ENCODE results near the gene INPP4B.

The INPP4B gene

DNA sequence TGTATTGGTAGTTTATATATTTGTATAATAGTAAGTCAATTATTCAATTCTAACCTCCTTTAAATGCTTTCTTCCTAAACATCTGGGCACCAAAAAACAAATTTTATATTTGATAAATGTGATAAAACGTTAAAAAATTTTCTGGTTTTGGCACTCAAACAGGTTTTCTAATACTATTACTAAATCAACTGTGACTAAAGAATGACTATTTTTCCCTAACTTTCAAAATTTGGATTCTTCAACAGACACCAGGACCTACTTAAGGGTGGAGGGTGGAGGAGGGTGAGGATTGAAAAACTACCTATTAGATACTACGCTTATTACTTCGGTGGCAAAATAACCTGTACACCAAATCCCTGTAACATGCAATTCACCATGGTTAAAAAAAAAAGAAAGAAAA is 654.2 kb downstream of the INPP4B start:
- Histone ChIP-seq H3K9me3 (ENCODE audit: low read length) (no peaks in the 10 kb centered on the region), H3K27me3 (ENCODE audit: control insufficient read depth in 1 of 2, insufficient read depth in 2 of 2, low read length in 2 of 2) (no peaks in the 10 kb centered on the region), H3K27ac (ENCODE audit: low read depth, low read length) (no peak overlapping the region), H3K9ac (ENCODE audit: low read length) (no peak overlapping the region), H3K36me3 (ENCODE audit: insufficient read depth, low read length) (no peaks in the 10 kb centered on the region), H3K4me1 (ENCODE audit: insufficient read depth, low read length) (no peaks in the 10 kb centered on the region), H3K4me3 (ENCODE audit: low read depth in 1 of 2, low read length in 2 of 2) (no peak overlapping the region)

DNA sequence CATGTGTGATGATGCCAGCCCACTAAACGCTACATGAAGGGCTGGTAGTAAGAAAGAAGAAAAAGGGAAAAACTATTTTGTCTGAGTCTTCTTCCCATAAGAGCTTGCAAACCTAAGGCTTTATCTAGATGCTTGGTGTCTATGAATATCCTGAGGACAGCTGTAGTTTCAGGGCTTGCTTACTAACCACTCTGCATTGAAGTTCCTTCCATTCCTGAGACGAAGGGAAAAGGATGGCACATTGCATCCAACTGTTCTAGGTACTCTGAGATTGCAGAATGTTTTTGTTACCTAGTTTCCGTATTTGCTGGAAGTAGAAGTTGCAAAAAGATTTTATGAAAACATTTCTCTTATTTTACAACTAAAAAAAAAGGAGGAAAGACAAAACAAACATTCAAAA is 665.1 kb downstream of the INPP4B start:
- Histone ChIP-seq H3K36me3 (ENCODE audit: insufficient read depth, low read length) (no peaks in the 10 kb centered on the region), H3K27ac (ENCODE audit: low read depth, low read length) (no peak overlapping the region), H3K27me3 (ENCODE audit: control insufficient read depth in 1 of 2, insufficient read depth in 2 of 2, low read length in 2 of 2) (no peaks in the 10 kb centered on the region), H3K9me3 (ENCODE audit: low read length) (no peaks in the 10 kb centered on the region), H3K9ac (ENCODE audit: low read length) (no peak overlapping the region), H3K4me1 (ENCODE audit: insufficient read depth, low read length) (no peaks in the 10 kb centered on the region), H3K4me3 (ENCODE audit: low read depth in 1 of 2, low read length in 2 of 2) (no peak overlapping the region)

GRCh38 chr4:142169216-142169615 is 676.9 kb downstream of the INPP4B start:
- H3K27me3 ChIP-seq (ENCODE audit: control insufficient read depth in 1 of 2, insufficient read depth in 2 of 2, low read length in 2 of 2): no peaks in the 10 kb centered on the region
- H3K27ac ChIP-seq (ENCODE audit: low read depth, low read length): no peak overlapping the region
- H3K9me3 ChIP-seq (ENCODE audit: low read length): no peaks in the 10 kb centered on the region
- H3K36me3 ChIP-seq (ENCODE audit: insufficient read depth, low read length): no peaks in the 10 kb centered on the region
- H3K9ac ChIP-seq (ENCODE audit: low read length): no peak overlapping the region
- H3K4me3 ChIP-seq (ENCODE audit: low read depth in 1 of 2, low read length in 2 of 2): no peak overlapping the region
- no peaks in the 10 kb centered on the region for H3K4me1 ChIP-seq (ENCODE audit: insufficient read depth, low read length)

GRCh38 chr4:142168181-142168580 is 677.9 kb downstream of the INPP4B start:
- H3K27ac ChIP-seq (ENCODE audit: low read depth, low read length): no peak overlapping the region
- no peak overlapping the region for H3K4me3 ChIP-seq (ENCODE audit: low read depth in 1 of 2, low read length in 2 of 2)
- H3K9ac ChIP-seq (ENCODE audit: low read length): no peak overlapping the region
- no peaks in the 10 kb centered on the region for H3K27me3 ChIP-seq (ENCODE audit: control insufficient read depth in 1 of 2, insufficient read depth in 2 of 2, low read length in 2 of 2)
- H3K9me3 ChIP-seq (ENCODE audit: low read length): no peaks in the 10 kb centered on the region
- H3K4me1 ChIP-seq (ENCODE audit: insufficient read depth, low read length): no peaks in the 10 kb centered on the region
- no peaks in the 10 kb centered on the region for H3K36me3 ChIP-seq (ENCODE audit: insufficient read depth, low read length)

DNA sequence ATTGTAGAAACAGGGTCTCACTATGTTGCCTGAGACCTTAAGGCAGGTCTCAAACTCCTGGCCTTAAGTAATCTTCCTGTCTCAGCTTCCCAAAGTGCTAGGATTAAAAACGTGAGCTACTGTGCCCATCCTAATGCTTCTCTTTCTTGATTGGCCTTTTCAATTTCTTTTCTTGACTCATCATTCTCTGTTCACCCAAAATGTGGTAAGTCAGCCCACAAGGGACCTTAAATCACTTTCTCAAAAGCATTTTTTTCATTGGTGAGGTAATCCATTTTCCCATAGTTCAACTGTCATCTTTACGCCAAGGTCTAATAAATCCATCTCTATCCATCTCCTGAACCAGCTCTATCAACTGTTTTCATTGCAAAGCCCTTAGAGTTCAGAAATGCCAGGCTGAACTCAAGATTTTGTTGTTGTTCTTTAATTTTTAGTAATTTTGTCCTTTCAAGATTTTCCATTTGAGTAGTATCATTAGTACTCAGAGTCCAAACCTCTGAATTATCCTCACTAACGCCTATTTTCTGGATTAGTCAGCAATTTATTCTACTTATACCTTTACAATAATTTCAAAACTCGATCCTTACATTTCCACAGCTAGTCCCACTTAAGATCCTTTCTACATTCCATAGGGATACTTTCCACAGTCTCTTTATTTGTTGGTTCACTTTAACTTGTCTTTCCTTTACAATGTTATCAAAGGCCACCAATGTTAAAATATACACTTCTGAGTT is 681.2 kb downstream of the INPP4B start:
- Histone ChIP-seq H3K4me1 (ENCODE audit: insufficient read depth, low read length) (no peaks in the 10 kb centered on the region), H3K36me3 (ENCODE audit: insufficient read depth, low read length) (no peaks in the 10 kb centered on the region), H3K27me3 (ENCODE audit: control insufficient read depth in 1 of 2, insufficient read depth in 2 of 2, low read length in 2 of 2) (no peaks in the 10 kb centered on the region), H3K27ac (ENCODE audit: low read depth, low read length) (no peak overlapping the region), H3K4me3 (ENCODE audit: low read depth in 1 of 2, low read length in 2 of 2) (no peak overlapping the region), H3K9ac (ENCODE audit: low read length) (no peak overlapping the region), H3K9me3 (ENCODE audit: low read length) (no peaks in the 10 kb centered on the region)

GRCh38 chr4:142161086-142161485 is 685.0 kb downstream of the INPP4B start:
- H3K27ac ChIP-seq (ENCODE audit: low read depth, low read length): no peak overlapping the region
- no peaks in the 10 kb centered on the region for H3K9me3 ChIP-seq (ENCODE audit: low read length)

DNA sequence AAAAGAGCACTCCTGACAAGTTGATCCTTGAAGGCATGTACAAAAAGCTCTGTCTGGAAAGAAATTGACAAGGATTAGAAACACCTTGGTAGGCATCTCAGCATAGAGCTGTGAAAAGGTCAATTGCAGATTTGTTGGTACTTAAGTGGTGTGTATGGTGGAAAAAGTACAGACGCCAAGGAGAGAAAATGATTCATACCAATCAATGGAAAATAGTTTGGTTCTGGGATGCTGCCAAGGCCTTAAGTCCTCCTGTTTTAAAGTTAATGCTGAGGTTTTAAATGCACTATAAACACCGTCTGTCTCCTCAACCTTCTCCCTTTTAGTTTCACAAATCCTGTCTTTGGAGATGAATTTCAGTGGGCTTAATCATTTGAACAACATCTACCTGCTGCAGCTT is 685.6 kb downstream of the INPP4B start:
- Histone ChIP-seq H3K27ac (ENCODE audit: low read depth, low read length) (no peak overlapping the region), H3K4me3 (ENCODE audit: low read depth in 1 of 2, low read length in 2 of 2) (no peak overlapping the region), H3K27me3 (ENCODE audit: control insufficient read depth in 1 of 2, insufficient read depth in 2 of 2, low read length in 2 of 2) (no peaks in the 10 kb centered on the region)

More at GRCh38 chr4:142161086-142161485, 685.0 kb downstream of the INPP4B start:
- H3K4me3 ChIP-seq (ENCODE audit: low read depth in 1 of 2, low read length in 2 of 2): no peak overlapping the region
- no peak overlapping the region for H3K9ac ChIP-seq (ENCODE audit: low read length)
- H3K4me1 ChIP-seq (ENCODE audit: insufficient read depth, low read length): no peaks in the 10 kb centered on the region
- H3K27me3 ChIP-seq (ENCODE audit: control insufficient read depth in 1 of 2, insufficient read depth in 2 of 2, low read length in 2 of 2): no peaks in the 10 kb centered on the region
- no peaks in the 10 kb centered on the region for H3K36me3 ChIP-seq (ENCODE audit: insufficient read depth, low read length)

DNA sequence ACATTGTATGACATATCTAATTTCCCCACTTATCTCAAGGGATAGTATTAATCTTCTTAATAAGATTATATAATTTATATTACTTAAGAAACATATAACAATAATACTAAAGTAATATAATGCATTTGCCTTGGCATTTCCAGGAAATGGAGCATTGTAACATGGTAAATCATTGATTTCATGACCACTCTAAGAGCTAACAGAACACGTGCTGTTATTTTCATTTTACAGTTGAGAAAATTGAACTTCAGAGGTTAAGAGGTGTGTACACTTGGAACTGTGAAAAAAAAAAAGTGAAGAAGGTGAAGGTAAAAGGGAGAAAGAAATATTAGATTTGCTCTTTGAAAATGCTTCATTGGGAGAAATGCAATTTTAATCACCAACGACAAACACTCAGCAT is 687.1 kb downstream of the INPP4B start:
- no peak overlapping the region for H3K9ac ChIP-seq (ENCODE audit: low read length)

More for the DNA sequence above, 685.6 kb downstream of the INPP4B start:
- Histone ChIP-seq H3K4me1 (ENCODE audit: insufficient read depth, low read length) (no peaks in the 10 kb centered on the region), H3K9me3 (ENCODE audit: low read length) (no peaks in the 10 kb centered on the region), H3K36me3 (ENCODE audit: insufficient read depth, low read length) (no peaks in the 10 kb centered on the region), H3K9ac (ENCODE audit: low read length) (no peak overlapping the region)

GRCh38 chr4:142156256-142156655 is 689.8 kb downstream of the INPP4B start:
- H3K27ac ChIP-seq (ENCODE audit: low read depth, low read length): no peak overlapping the region
- no peaks in the 10 kb centered on the region for H3K9me3 ChIP-seq (ENCODE audit: low read length)
- H3K36me3 ChIP-seq (ENCODE audit: insufficient read depth, low read length): no peaks in the 10 kb centered on the region
- H3K27me3 ChIP-seq (ENCODE audit: control insufficient read depth in 1 of 2, insufficient read depth in 2 of 2, low read length in 2 of 2): no peaks in the 10 kb centered on the region
- H3K4me1 ChIP-seq (ENCODE audit: insufficient read depth, low read length): no peaks in the 10 kb centered on the region
- no peak overlapping the region for H3K9ac ChIP-seq (ENCODE audit: low read length)
- H3K4me3 ChIP-seq (ENCODE audit: low read depth in 1 of 2, low read length in 2 of 2): no peak overlapping the region

More for the DNA sequence above, 687.1 kb downstream of the INPP4B start:
- no peaks in the 10 kb centered on the region for H3K36me3 ChIP-seq (ENCODE audit: insufficient read depth, low read length)
- no peaks in the 10 kb centered on the region for H3K9me3 ChIP-seq (ENCODE audit: low read length)
- H3K27ac ChIP-seq (ENCODE audit: low read depth, low read length): no peak overlapping the region
- H3K4me3 ChIP-seq (ENCODE audit: low read depth in 1 of 2, low read length in 2 of 2): no peak overlapping the region
- no peaks in the 10 kb centered on the region for H3K27me3 ChIP-seq (ENCODE audit: control insufficient read depth in 1 of 2, insufficient read depth in 2 of 2, low read length in 2 of 2)
- H3K4me1 ChIP-seq (ENCODE audit: insufficient read depth, low read length): no peaks in the 10 kb centered on the region

DNA sequence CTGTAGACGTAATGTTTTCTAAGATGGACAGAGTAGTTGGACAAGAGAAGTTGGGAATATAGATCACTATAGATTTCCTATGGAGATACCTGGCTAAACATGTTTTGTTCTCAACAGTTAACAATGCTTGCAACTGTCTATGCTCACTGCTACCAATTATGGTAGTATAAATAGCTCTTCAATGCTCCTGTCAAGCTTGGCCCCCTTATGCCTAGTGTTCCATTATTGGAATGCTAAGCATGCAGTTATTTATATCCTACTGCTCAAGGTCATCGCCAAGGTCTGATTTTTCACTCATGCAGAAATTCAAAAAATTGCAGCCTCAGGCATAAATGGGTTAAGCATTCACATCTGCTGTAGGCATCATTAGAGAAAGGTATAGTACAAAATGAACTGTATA is 690.8 kb downstream of the INPP4B start:
- H3K27ac ChIP-seq (ENCODE audit: low read depth, low read length): no peak overlapping the region
- H3K27me3 ChIP-seq (ENCODE audit: control insufficient read depth in 1 of 2, insufficient read depth in 2 of 2, low read length in 2 of 2): no peaks in the 10 kb centered on the region
- H3K36me3 ChIP-seq (ENCODE audit: insufficient read depth, low read length): no peaks in the 10 kb centered on the region
- no peak overlapping the region for H3K4me3 ChIP-seq (ENCODE audit: low read depth in 1 of 2, low read length in 2 of 2)
- H3K9ac ChIP-seq (ENCODE audit: low read length): no peak overlapping the region
- H3K9me3 ChIP-seq (ENCODE audit: low read length): no peaks in the 10 kb centered on the region
- no peaks in the 10 kb centered on the region for H3K4me1 ChIP-seq (ENCODE audit: insufficient read depth, low read length)

- H3K9ac ChIP-seq (ENCODE audit: low read length): no peak overlapping the region
Measured at GRCh38 chr4:142150483-142150882, 695.6 kb downstream of the INPP4B start.

DNA sequence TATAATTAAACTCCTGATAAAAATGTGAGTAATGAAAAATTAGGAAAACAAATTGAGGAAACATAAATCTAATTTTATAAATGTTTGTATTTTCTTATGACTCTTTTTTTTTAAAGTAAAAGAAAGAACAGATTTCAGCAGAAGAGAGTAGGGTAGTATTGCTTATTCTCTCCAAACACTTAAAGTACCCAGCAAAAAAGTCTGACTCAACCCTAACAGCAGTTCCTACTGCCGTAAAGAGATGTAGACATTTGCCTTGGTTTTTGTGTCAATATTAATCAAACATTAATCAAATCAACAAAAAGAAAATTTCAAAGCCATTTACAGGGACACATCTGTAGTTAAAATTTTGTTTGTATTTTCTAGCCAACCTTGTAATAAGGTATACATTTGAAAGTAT is 701.3 kb downstream of the INPP4B start:
- no peak overlapping the region for H3K4me3 ChIP-seq (ENCODE audit: low read depth in 1 of 2, low read length in 2 of 2)
- H3K27me3 ChIP-seq (ENCODE audit: control insufficient read depth in 1 of 2, insufficient read depth in 2 of 2, low read length in 2 of 2): no peaks in the 10 kb centered on the region
- no peaks in the 10 kb centered on the region for H3K4me1 ChIP-seq (ENCODE audit: insufficient read depth, low read length)
- no peaks in the 10 kb centered on the region for H3K36me3 ChIP-seq (ENCODE audit: insufficient read depth, low read length)
- H3K9me3 ChIP-seq (ENCODE audit: low read length): no peaks in the 10 kb centered on the region
- H3K9ac ChIP-seq (ENCODE audit: low read length): no peak overlapping the region
- H3K27ac ChIP-seq (ENCODE audit: low read depth, low read length): no peak overlapping the region

More at GRCh38 chr4:142150483-142150882, 695.6 kb downstream of the INPP4B start:
- H3K27me3 ChIP-seq (ENCODE audit: control insufficient read depth in 1 of 2, insufficient read depth in 2 of 2, low read length in 2 of 2): no peaks in the 10 kb centered on the region
- H3K9me3 ChIP-seq (ENCODE audit: low read length): no peaks in the 10 kb centered on the region
- H3K36me3 ChIP-seq (ENCODE audit: insufficient read depth, low read length): no peaks in the 10 kb centered on the region
- H3K4me3 ChIP-seq (ENCODE audit: low read depth in 1 of 2, low read length in 2 of 2): no peak overlapping the region
- H3K27ac ChIP-seq (ENCODE audit: low read depth, low read length): no peak overlapping the region
- H3K4me1 ChIP-seq (ENCODE audit: insufficient read depth, low read length): no peaks in the 10 kb centered on the region
